IPS DF 6.9 (cell line): ENCODE measurements around the gene EED.

Experiments
- DNase-seq: peaks from one replicate; pipeline ENCODE4 v3.0.0-alpha.2; 2013; ENCODE audit warnings: low read depth, low spot score
- H3K27ac ChIP-seq: one replicate; pipeline ENCODE4 v1.5.1; 2013; ENCODE audit warnings: low read length, control low read depth
- H3K27me3 ChIP-seq: 2 replicates; pipeline ENCODE4 v1.6.1; 2013; ENCODE audit warnings: mild to moderate bottlenecking, low read length; ENCODE audit not compliant: control insufficient read depth, insufficient read depth
- H3K36me3 ChIP-seq: 2 replicates; pipeline ENCODE4 v1.6.1; 2013; ENCODE audit warnings: low read length; ENCODE audit not compliant: control insufficient read depth, insufficient read depth
- H3K4me1 ChIP-seq: 2 replicates; pipeline ENCODE4 v1.6.1; 2013; ENCODE audit warnings: low read length; ENCODE audit not compliant: control insufficient read depth, insufficient read depth
- H3K4me3 ChIP-seq: 2 replicates; pipeline ENCODE4 v1.5.1; 2013; ENCODE audit warnings: mild to moderate bottlenecking, low read length
- H3K9me3 ChIP-seq: 2 replicates; pipeline ENCODE4 v1.6.1; 2013; ENCODE audit warnings: low read length, inconsistent platforms; ENCODE audit not compliant: control insufficient read depth, insufficient read depth
- WGBS: extraction: QIAGEN DNeasy Blood & Tissue Kit; methylation state at CpG from one replicate; pipeline ENCODE4 v1.1.7; 2013; ENCODE audit warnings: mixed read lengths, missing lambda C conversion rate; ENCODE audit not compliant: insufficient read length, insufficient coverage; 5-methylcytosine and 5-hydroxymethylcytosine counted together

The EED gene

GRCh38 chr11:86248609-86249008 is 4.1 kb downstream of the EED start:
- no peak for DNase-seq
- no peaks in the 10 kb centered on the region for H3K27me3 ChIP-seq
- no peak overlapping the region for H3K27ac ChIP-seq
- no peaks in the 10 kb centered on the region for H3K9me3 ChIP-seq
- no peaks in the 10 kb centered on the region for H3K36me3 ChIP-seq
- WGBS: no CpG with 5 or more reads among the region's 4 CpGs
- H3K4me3 ChIP-seq: no peak overlapping the region
- H3K4me1 ChIP-seq: peaks cover 2% of the 10 kb centered on the region; the same call in 1 of the 2 replicates

- WGBS: no CpG with 5 or more reads among the region's 3 CpGs
- H3K36me3 ChIP-seq: no peaks in the 10 kb centered on the region
Observed at GRCh38 chr11:86249307-86250098, 5.0 kb downstream of the EED start.

GRCh38 chr11:86251345-86251744 is 6.8 kb downstream of the EED start:
- Histone ChIP-seq H3K4me3 (no peak overlapping the region), H3K36me3 (no peaks in the 10 kb centered on the region), H3K27me3 (no peaks in the 10 kb centered on the region), H3K27ac (no peak overlapping the region), H3K9me3 (no peaks in the 10 kb centered on the region), H3K4me1 (peaks cover 2% of the 10 kb centered on the region; the same call in 1 of the 2 replicates)
- DNase-seq: no peak
- WGBS: no CpG with 5 or more reads among the region's 2 CpGs

More at GRCh38 chr11:86249307-86250098, 5.0 kb downstream of the EED start:
- Histone ChIP-seq H3K4me3 (no peak overlapping the region), H3K9me3 (no peaks in the 10 kb centered on the region), H3K27me3 (no peaks in the 10 kb centered on the region), H3K27ac (no peak overlapping the region), H3K4me1 (peaks cover 2% of the 10 kb centered on the region; the same call in 1 of the 2 replicates)
- no peak for DNase-seq

GRCh38 chr11:86255896-86256295 is 11.3 kb downstream of the EED start:
- Histone ChIP-seq H3K4me3 (no peak overlapping the region), H3K4me1 (no peaks in the 10 kb centered on the region), H3K27me3 (no peaks in the 10 kb centered on the region), H3K9me3 (no peaks in the 10 kb centered on the region), H3K36me3 (peaks cover 2% of the 10 kb centered on the region; the same call in 1 of the 2 replicates), H3K27ac (no peak overlapping the region)
- no CpG with 5 or more reads among the region's 1 CpG for WGBS
- DNase-seq: no peak

GRCh38 chr11:86256608-86257007 is 12.1 kb downstream of the EED start:
- DNase-seq: no peak
- Histone ChIP-seq H3K27ac (no peak overlapping the region), H3K4me1 (no peaks in the 10 kb centered on the region), H3K27me3 (no peaks in the 10 kb centered on the region), H3K36me3 (peaks cover 2% of the 10 kb centered on the region; the same call in 1 of the 2 replicates), H3K9me3 (no peaks in the 10 kb centered on the region), H3K4me3 (no peak overlapping the region)
- no CpG with 5 or more reads among the region's 6 CpGs for WGBS

- Histone ChIP-seq H3K4me1 (no peaks in the 10 kb centered on the region), H3K27me3 (no peaks in the 10 kb centered on the region), H3K27ac (no peak overlapping the region), H3K36me3 (peaks cover 2% of the 10 kb centered on the region; the same call in 1 of the 2 replicates), H3K9me3 (no peaks in the 10 kb centered on the region), H3K4me3 (no peak overlapping the region)
- no peak for DNase-seq
Observed at GRCh38 chr11:86257446-86257845, 12.9 kb downstream of the EED start.

- Histone ChIP-seq H3K9me3 (no peaks in the 10 kb centered on the region), H3K4me1 (no peaks in the 10 kb centered on the region), H3K27ac (no peak overlapping the region), H3K4me3 (no peak overlapping the region), H3K36me3 (peaks cover 2% of the 10 kb centered on the region; the same call in 1 of the 2 replicates), H3K27me3 (no peaks in the 10 kb centered on the region)
- DNase-seq: no peak
- WGBS: no CpG with 5 or more reads among the region's 1 CpG
Observed at GRCh38 chr11:86259730-86260129, 15.2 kb downstream of the EED start.

GRCh38 chr11:86261328-86261727 is 16.8 kb downstream of the EED start:
- no peak for DNase-seq
- H3K36me3 ChIP-seq: peaks cover 2% of the 10 kb centered on the region; the same call in 1 of the 2 replicates
- no peak overlapping the region for H3K4me3 ChIP-seq
- H3K27ac ChIP-seq: no peak overlapping the region
- no peaks in the 10 kb centered on the region for H3K9me3 ChIP-seq
- H3K4me1 ChIP-seq: no peaks in the 10 kb centered on the region
- no CpG with 5 or more reads among the region's 3 CpGs for WGBS
- no peaks in the 10 kb centered on the region for H3K27me3 ChIP-seq

- H3K27me3 ChIP-seq: no peaks in the 10 kb centered on the region
- no CpG with 5 or more reads among the region's 6 CpGs for WGBS
- H3K27ac ChIP-seq: no peak overlapping the region
- H3K4me3 ChIP-seq: no peak overlapping the region
- no peak for DNase-seq
- H3K36me3 ChIP-seq: no peaks in the 10 kb centered on the region; the same call in 1 of the 2 replicates
- no peaks in the 10 kb centered on the region for H3K4me1 ChIP-seq
- H3K9me3 ChIP-seq: no peaks in the 10 kb centered on the region
Observed at GRCh38 chr11:86262387-86262786, 17.8 kb downstream of the EED start.

GRCh38 chr11:86264649-86265048 is 20.1 kb downstream of the EED start:
- H3K4me1 ChIP-seq: no peaks in the 10 kb centered on the region
- H3K9me3 ChIP-seq: no peaks in the 10 kb centered on the region
- no peaks in the 10 kb centered on the region for H3K27me3 ChIP-seq
- no peak overlapping the region for H3K27ac ChIP-seq
- no peak for DNase-seq
- H3K4me3 ChIP-seq: no peak overlapping the region
- H3K36me3 ChIP-seq: no peaks in the 10 kb centered on the region
- no CpG with 5 or more reads among the region's 2 CpGs for WGBS

- H3K4me1 ChIP-seq: no peaks in the 10 kb centered on the region
- no peaks in the 10 kb centered on the region for H3K36me3 ChIP-seq
- no peak for DNase-seq
- no peak overlapping the region for H3K4me3 ChIP-seq
- H3K27me3 ChIP-seq: no peaks in the 10 kb centered on the region
- no peaks in the 10 kb centered on the region for H3K9me3 ChIP-seq
- H3K27ac ChIP-seq: no peak overlapping the region
Observed at GRCh38 chr11:86265194-86265593, 20.6 kb downstream of the EED start.
